GM19025 (cell line): Measurements from ENCODE around the gene MIAT.
"Not testable (repeated sequence)": the region's sequence is repeated elsewhere in the genome, so short reads cannot be mapped to it uniquely, and the experiment has no call there.

Experiments
- ATAC-seq: cut with Tn5 transposase; IDR thresholded peaks from one replicate; pipeline ENCODE4 v1.9.1; 2021; ENCODE audit warnings: mild to moderate bottlenecking, low read depth, moderate library complexity; ENCODE audit not compliant: unreplicated experiment

MIAT gene

GRCh38 chr22:26656891-26657851 lies at the start of gene MIAT:
MIAT (plus strand) TSS chr22:26657588.
- ATAC-seq, result no peak

GRCh38 chr22:26608129-26608528 lies 49.3 kb upstream of the MIAT start:
- ATAC-seq, result no peak

- ATAC-seq, result no peak
Measured at GRCh38 chr22:26609287-26609686, 48.1 kb upstream of the MIAT start.

GRCh38 chr22:26610072-26610958 lies 47.1 kb upstream of the MIAT start:
- peak; percentile 80 for ATAC-seq

GRCh38 chr22:26610996-26611395 lies 46.4 kb upstream of the MIAT start:
- ATAC-seq, result no peak

- ATAC-seq, result no peak
Measured at GRCh38 chr22:26612652-26613051, 44.7 kb upstream of the MIAT start.

GRCh38 chr22:26613753-26614152 lies 43.6 kb upstream of the MIAT start:
- not testable (repeated sequence) for ATAC-seq

- ATAC-seq, result no peak
Measured at GRCh38 chr22:26614322-26614721, 43.1 kb upstream of the MIAT start.

GRCh38 chr22:26615149-26615548 lies 42.2 kb upstream of the MIAT start:
- ATAC-seq, result peak; percentile 46

- ATAC-seq, result no peak
Measured at GRCh38 chr22:26615830-26616435, 41.5 kb upstream of the MIAT start.

GRCh38 chr22:26616650-26617049 lies 40.7 kb upstream of the MIAT start:
- no peak for ATAC-seq

- no peak for ATAC-seq
Measured at GRCh38 chr22:26617271-26618199, 39.9 kb upstream of the MIAT start, which contains the start of gene CRYBB1. CRYBB1 (minus strand) TSS chr22:26618027; CDS start chr22:26616319, 1,708 bp downstream.

GRCh38 chr22:26618455-26618854 lies 38.9 kb upstream of the MIAT start:
- ATAC-seq, result no peak

GRCh38 chr22:26619510-26619909 lies 37.9 kb upstream of the MIAT start:
- no peak for ATAC-seq

GRCh38 chr22:26620197-26620596 lies 37.2 kb upstream of the MIAT start:
- ATAC-seq, result no peak

GRCh38 chr22:26621663-26622062 lies 35.7 kb upstream of the MIAT start, which contains the start of gene CRYBA4:
CRYBA4 (plus strand) TSS chr22:26621963; CDS start chr22:26622597, 634 bp downstream.
- ATAC-seq, result no peak

GRCh38 chr22:26623984-26624383 lies 33.4 kb upstream of the MIAT start:
- ATAC-seq, result no peak

GRCh38 chr22:26624803-26625202 lies 32.6 kb upstream of the MIAT start:
- ATAC-seq, result no peak

GRCh38 chr22:26629988-26630761 lies 27.2 kb upstream of the MIAT start:
- ATAC-seq, result no peak
